ENCODE data around the gene CHIC2.

The CHIC2 gene

GRCh38 chr4:53994382-53995102 is 69.9 kb downstream of the CHIC2 start:
- H3F3A ChIP-seq (ENCODE audit: insufficient read depth, low read length), result no peaks in the 10 kb centered on the region
- no peaks in the 10 kb centered on the region for H3K27me3 ChIP-seq (ENCODE audit: insufficient read depth, low read length)
- no peaks in the 10 kb centered on the region for H3K4me1 ChIP-seq (ENCODE audit: insufficient read depth, low read length, severe bottlenecking)
- H2AFZ ChIP-seq (ENCODE audit: low read length), result no peak overlapping the region
- no peaks in the 10 kb centered on the region for H3K9me2 ChIP-seq (ENCODE audit: low read depth, low read length)
- no peaks in the 10 kb centered on the region for H4K20me1 ChIP-seq (ENCODE audit: insufficient read depth, low read length)
- H3K79me2 ChIP-seq (ENCODE audit: insufficient read depth, low read length), result no peaks in the 10 kb centered on the region
- no peak for TF ChIP-seq EZH2 (IDR thresholded peaks at IDR 0.05; ENCODE audit: borderline replicate concordance, low read length)
- no peak for TF ChIP-seq CTCF (IDR thresholded peaks at IDR 0.05; ENCODE audit: low read length)
- H3K4me2 ChIP-seq (ENCODE audit: low read length), result no peak overlapping the region
- no peaks in the 10 kb centered on the region for H3K36me3 ChIP-seq (ENCODE audit: insufficient read depth, low read length)
- no peak overlapping the region for H3K4me3 ChIP-seq (ENCODE audit: low read depth, low read length, poor library complexity, severe bottlenecking)
- H3K9ac ChIP-seq (ENCODE audit: low read length), result no peak overlapping the region
- H3K27ac ChIP-seq (ENCODE audit: low read depth, low read length, poor library complexity, severe bottlenecking), result no peak overlapping the region
- no peaks in the 10 kb centered on the region for H3K9me3 ChIP-seq (ENCODE audit: low read length)

DNA sequence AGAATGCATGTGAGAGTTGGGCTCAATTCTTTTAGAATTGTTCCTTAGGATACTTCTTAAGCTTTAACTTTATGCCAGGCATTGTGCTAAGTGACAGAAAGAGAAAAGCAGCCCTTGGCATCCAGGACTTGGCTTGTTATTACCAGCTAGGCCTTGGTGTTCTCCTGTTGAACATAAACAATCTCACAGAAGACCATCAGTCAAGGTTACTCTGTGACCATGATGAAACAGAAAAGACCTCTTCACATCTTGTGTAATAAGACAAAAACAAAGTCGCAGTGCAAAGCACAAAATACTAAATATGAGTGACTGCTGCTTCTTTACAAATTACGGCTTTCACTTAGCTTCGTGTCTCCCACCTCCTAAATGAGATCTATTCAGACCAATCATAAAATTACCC is 71.6 kb downstream of the CHIC2 start:
- H3K9me2 ChIP-seq (ENCODE audit: low read depth, low read length), result no peaks in the 10 kb centered on the region
- H3K4me1 ChIP-seq (ENCODE audit: insufficient read depth, low read length, severe bottlenecking), result no peaks in the 10 kb centered on the region
- H2AFZ ChIP-seq (ENCODE audit: low read length), result no peak overlapping the region
- H3K36me3 ChIP-seq (ENCODE audit: insufficient read depth, low read length), result no peaks in the 10 kb centered on the region
- H3K4me3 ChIP-seq (ENCODE audit: low read depth, low read length, poor library complexity, severe bottlenecking), result no peak overlapping the region
- H4K20me1 ChIP-seq (ENCODE audit: insufficient read depth, low read length), result no peaks in the 10 kb centered on the region
- no peaks in the 10 kb centered on the region for H3K79me2 ChIP-seq (ENCODE audit: insufficient read depth, low read length)
- no peaks in the 10 kb centered on the region for H3K9me3 ChIP-seq (ENCODE audit: low read length)
- no peaks in the 10 kb centered on the region for H3K27me3 ChIP-seq (ENCODE audit: insufficient read depth, low read length)
- no peaks in the 10 kb centered on the region for H3F3A ChIP-seq (ENCODE audit: insufficient read depth, low read length)
- no peak overlapping the region for H3K4me2 ChIP-seq (ENCODE audit: low read length)
- TF ChIP-seq CTCF (IDR thresholded peaks at IDR 0.05; ENCODE audit: low read length) (no peak), EZH2 (IDR thresholded peaks at IDR 0.05; ENCODE audit: borderline replicate concordance, low read length) (no peak)
- H3K9ac ChIP-seq (ENCODE audit: low read length), result no peak overlapping the region
- no peak overlapping the region for H3K27ac ChIP-seq (ENCODE audit: low read depth, low read length, poor library complexity, severe bottlenecking)

GRCh38 chr4:53991821-53992220 is 72.6 kb downstream of the CHIC2 start:
- H3K9me3 ChIP-seq (ENCODE audit: low read length), result no peaks in the 10 kb centered on the region
- TF ChIP-seq EZH2 (IDR thresholded peaks at IDR 0.05; ENCODE audit: borderline replicate concordance, low read length), result no peak
- TF ChIP-seq CTCF (IDR thresholded peaks at IDR 0.05; ENCODE audit: low read length), result no peak
- H3K9me2 ChIP-seq (ENCODE audit: low read depth, low read length), result no peaks in the 10 kb centered on the region
- H3K4me2 ChIP-seq (ENCODE audit: low read length), result no peak overlapping the region
- no peaks in the 10 kb centered on the region for H3F3A ChIP-seq (ENCODE audit: insufficient read depth, low read length)
- no peaks in the 10 kb centered on the region for H3K27me3 ChIP-seq (ENCODE audit: insufficient read depth, low read length)
- H3K79me2 ChIP-seq (ENCODE audit: insufficient read depth, low read length), result no peaks in the 10 kb centered on the region
- no peaks in the 10 kb centered on the region for H3K36me3 ChIP-seq (ENCODE audit: insufficient read depth, low read length)
- H4K20me1 ChIP-seq (ENCODE audit: insufficient read depth, low read length), result no peaks in the 10 kb centered on the region
- no peak overlapping the region for H3K4me3 ChIP-seq (ENCODE audit: low read depth, low read length, poor library complexity, severe bottlenecking)
- H3K9ac ChIP-seq (ENCODE audit: low read length), result no peak overlapping the region
- H3K4me1 ChIP-seq (ENCODE audit: insufficient read depth, low read length, severe bottlenecking), result no peaks in the 10 kb centered on the region
- H2AFZ ChIP-seq (ENCODE audit: low read length), result no peak overlapping the region
- H3K27ac ChIP-seq (ENCODE audit: low read depth, low read length, poor library complexity, severe bottlenecking), result no peak overlapping the region
